HG03575 (cell line): ENCODE measurements around the gene LCN15.
"Not testable (repeated sequence)": the region's sequence is repeated elsewhere in the genome, so short reads cannot be mapped to it uniquely, and the experiment has no call there.

Experiments
- ATAC-seq: cut with Tn5 transposase; IDR thresholded peaks from one replicate; pipeline ENCODE4 v1.9.1; 2021; ENCODE audit not compliant: unreplicated experiment, insufficient number of reproducible peaks, low FRiP score; ENCODE audit errors: extremely low read depth

LCN15 gene

GRCh38 chr9:136782452-136782851, 18.1 kb upstream of the LCN15 start:
- ATAC-seq = no peak

DNA sequence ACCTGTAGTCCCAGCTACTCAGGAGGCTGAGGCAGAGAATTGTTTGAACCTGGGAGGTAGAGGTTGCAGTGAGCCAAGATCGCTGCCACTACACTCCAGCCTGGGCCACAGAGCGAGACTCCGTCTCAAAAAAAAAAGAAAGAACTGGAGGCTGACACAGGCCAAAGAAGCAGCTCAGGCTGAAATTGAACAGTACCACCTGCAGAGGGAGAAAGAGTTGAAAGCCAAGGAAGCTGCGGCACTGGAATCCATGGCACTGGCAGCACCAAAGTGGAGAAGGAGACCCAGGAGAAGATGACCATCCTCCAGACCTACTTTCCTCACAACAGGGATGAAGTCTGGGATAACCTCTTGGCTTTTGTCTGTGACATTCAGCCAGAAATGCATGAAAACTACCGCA, 15.5 kb upstream of the LCN15 start:
- ATAC-seq = no peak

DNA sequence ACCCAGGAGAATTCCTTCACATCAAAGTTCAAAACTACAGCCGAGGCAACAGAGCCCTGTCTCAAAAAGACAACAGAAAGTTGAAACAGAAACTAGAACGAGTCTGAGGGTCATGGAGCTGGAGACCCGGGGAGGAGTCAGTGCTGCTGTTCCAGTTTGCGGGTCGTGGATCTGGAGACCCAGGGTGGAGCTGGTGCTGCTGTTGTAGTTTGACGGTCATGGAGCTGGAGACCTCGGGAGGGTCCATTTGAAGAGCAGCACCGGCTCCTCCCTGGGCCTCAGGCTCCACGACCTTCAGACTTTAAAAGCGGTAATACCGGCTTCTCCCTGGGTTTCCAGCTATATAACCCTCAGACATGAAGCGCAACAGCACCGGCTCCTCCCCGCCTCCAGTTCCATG, 13.0 kb upstream of the LCN15 start:
- no peak for ATAC-seq

- no peak for ATAC-seq
Observed at GRCh38 chr9:136776947-136777346, 12.6 kb upstream of the LCN15 start.

DNA sequence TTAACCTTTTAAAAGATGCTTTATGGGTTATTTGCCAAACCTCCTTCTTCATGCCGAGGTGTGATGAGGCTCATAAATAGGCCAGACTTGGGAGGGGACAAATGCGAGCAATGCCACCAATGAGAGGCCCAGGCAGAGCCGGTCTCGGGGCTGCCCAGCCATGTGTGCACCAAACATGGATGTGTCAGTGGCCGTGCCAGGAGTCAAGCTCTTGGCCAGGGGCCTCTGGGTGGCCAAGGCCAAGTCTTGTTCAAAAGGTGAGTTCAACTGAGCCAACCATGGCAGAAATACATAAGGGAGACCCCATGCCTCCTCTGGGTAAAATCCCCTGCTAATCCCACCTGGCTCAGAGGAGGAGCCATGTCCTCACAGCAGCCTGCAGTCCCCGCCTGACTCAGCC, 10.9 kb upstream of the LCN15 start:
- ATAC-seq = no peak

DNA sequence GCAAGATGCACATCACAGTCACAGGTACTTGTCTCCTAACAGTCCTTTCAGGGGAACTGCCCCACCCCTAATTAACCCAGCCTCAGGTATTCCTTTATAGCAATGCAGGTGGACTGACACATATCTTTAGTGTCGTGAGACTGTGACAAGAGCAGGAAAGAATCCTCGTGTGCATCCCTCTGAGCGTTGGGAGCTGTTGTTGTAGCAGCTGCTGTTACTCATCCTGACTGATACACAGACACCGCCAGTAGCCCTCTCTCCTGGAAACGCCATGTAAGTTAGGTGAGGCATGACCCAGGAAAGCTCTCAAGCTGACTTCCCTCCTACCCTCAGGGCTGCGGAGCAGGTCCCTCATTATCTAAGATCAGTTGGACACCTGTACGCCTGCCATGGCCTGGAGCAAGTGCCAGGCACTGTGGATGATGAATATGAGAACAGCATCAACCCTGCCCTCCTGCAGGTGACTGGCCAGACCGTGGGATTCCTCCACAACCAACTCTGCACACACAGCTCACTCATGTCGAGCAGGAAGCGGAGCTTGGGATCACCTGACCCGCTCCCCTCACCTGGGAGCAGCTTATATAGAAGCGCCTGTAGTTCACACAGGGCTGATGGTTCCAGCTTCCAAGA, 10.2 kb upstream of the LCN15 start:
- no peak for ATAC-seq

GRCh38 chr9:136773386-136774044, 9.2 kb upstream of the LCN15 start:
- no peak for ATAC-seq

GRCh38 chr9:136771907-136772415, 7.6 kb upstream of the LCN15 start:
- no peak for ATAC-seq

DNA sequence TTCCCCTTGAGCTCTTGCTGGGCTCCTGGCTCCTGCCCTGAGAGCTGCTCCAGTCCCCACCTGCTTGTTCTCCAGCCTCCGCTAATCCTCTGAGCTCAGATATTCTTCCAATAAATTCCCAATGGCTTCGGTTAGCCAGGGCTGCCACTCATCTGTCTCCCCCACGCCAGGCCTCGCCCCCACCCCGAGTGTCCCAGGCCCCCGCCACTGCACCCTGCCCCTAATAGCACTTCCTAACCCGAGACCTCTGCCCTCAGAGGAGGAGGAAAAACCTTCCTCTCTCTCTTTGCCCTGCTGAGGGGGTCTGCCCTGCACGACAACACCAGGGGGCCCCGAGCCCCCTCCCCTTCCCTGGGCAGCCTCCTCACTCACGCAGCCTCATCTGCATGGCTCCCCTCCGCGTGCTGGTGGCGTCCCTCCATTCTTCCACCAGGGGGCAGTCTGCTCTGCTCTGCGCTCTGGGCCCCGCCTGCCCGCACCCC, 5.4 kb upstream of the LCN15 start:
- ATAC-seq = no peak

- ATAC-seq = not testable (repeated sequence)
Observed at GRCh38 chr9:136766410-136767120, 2.2 kb upstream of the LCN15 start.

GRCh38 chr9:136765745-136766409, 1.6 kb upstream of the LCN15 start:
- ATAC-seq = not testable (repeated sequence)

DNA sequence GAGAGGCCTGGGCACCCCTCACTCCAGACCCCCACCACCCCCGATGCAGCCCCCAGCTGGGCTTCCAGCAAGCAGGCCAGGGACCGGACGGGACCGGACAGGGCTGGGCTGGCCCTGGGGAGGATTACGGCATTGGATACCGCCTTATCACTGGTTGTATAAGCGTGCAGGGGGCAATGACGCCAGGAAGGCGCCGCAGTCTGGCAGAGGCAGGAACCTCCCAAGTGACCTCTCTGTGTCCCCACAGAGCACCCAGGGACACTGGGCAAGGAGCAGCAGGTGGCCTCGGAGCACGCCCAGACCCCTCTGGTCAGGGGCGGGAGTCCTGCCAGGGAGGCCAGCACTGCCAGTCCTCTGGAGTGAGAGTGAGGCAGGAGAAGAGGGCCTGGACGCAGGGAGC, 723 bp upstream of the LCN15 start:
- no peak for ATAC-seq

- ATAC-seq = no peak
Observed at GRCh38 chr9:136763649-136764035, 676 bp downstream of the LCN15 start.

DNA sequence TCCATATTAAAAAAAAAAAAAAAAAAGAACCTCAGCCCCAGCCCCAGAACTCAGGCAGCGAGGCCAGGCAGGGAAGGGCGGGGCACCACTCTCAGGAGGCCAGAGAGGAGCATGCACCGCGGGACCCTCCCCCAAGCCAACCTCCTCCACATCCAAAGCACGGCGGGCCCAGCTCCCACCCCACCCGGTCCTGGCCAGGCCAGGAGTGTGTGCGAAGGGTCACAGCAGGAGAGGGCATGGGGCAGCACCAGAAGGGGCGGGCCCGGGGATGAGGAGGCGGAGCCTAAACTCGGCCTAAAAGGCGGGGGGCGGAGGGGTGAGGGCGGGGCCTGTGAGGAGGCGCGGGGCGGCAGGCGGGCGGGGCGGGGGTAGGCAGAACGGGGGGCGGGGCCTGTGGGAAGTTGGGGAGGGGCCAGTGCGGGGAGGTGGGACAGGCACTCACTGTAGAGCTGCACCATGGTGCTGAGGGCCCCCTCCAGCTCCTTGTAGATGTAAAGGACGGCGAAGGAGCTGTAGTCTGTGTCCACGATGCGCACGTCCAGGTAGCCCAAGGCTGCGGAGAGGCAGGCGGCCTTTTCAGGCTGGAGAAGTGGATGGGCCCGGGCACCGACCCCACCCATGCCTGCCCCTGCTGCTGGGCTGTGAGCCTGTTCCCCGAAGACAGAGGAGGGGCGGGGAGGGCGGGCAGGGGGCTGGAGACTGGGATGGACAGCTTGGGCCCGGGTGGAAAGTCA, 1.2 kb downstream of the LCN15 start:
- no peak for ATAC-seq

DNA sequence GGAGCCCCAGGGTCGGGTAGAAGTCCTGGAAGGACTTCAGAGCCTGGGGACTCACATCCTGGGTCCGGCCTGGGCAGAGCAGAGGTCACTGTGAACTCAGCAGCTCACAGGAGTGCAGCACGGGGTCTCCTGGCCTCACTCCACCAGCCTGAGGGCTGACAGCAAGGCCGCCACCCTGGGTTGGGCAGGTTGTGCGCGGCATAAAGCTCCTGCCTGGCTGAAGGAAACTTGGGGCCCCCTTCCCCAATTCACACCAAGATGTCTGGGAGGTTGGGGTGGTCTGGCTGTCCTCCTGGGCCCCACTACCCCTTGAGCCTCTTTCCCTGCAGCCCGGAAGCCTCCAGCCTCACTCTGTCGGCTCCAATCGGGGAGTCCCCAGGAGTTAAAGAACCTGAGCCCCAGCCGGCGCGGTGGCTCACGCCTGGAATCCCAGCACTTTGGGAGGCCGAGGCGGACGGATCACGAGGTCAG, 2.1 kb downstream of the LCN15 start:
- no peak for ATAC-seq

- no peak for ATAC-seq
Observed at GRCh38 chr9:136761545-136761981, 2.8 kb downstream of the LCN15 start.

DNA sequence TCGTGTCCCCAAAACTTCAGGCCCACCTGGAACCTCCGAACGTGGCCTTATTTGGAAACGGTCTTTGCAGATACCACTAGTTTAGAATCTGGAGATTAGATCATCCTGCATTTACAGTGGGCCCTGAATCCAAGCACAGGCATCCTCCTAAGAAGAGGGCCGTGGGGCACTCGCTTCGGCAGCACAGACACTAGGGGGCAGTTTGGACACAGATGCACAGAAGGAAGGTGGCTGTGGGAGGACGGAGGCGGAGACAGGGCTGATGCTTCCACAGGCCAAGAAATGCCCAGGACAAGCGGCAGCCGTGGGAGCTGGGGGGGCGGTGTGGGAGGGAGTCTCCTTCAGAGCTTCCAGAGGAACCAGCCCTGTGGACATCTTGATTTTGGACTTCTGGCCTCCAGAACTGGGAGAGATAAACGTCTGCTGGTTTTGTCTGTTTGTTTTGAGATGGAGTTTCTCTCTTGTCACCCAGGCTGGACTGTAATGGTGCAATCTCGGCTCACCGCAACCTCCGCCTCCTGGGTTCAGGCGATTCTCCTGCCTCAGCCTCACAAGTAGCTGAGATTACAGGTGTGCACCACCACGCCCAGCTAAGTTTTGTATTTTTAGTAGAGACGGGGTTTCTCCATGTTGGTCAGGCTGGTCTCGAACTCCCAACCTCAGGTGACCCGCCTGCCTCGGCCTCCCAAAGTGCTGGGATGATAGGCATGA, 3.3 kb downstream of the LCN15 start:
- ATAC-seq = not testable (repeated sequence)

- ATAC-seq = no peak
Observed at GRCh38 chr9:136760424-136760823, 3.9 kb downstream of the LCN15 start.
